ENCODE results near the gene SLC16A13.

GRCh38 chr17:7014995-7015958, 20.5 kb upstream of the SLC16A13 start:
- peak; percentile 49 for TF ChIP-seq POLR2A (IDR thresholded peaks at IDR 0.05; ENCODE audit: low read length)
- no peak for TF ChIP-seq GATA1 (IDR thresholded peaks at IDR 0.05; ENCODE audit: low read depth, low read length)
